ENCODE measurements around the gene HBP1. TPM values are rescaled to one million over a fixed set of nuclear protein-coding genes. Genes with fewer than 3 reads are reported as not detected.

The HBP1 gene
- total and polyA plus RNA-seq, 2 experiments from 2014 or later = 36.0 to 52.8 TPM

GRCh38 chr7:107171496-107171895 lies 2.7 kb downstream of the HBP1 start:
- Histone ChIP-seq H2AFZ (no peak overlapping the region), H3F3A (replicated peaks; ENCODE audit: low read depth) (no peaks in the 10 kb centered on the region), H3K27ac (ENCODE audit: low read depth) (no peak overlapping the region), H3K36me3 (ENCODE audit: insufficient read depth) (no peaks in the 10 kb centered on the region), H3K9me2 (ENCODE audit: insufficient read depth) (no peaks in the 10 kb centered on the region), H3K4me3 (no peak overlapping the region), H3K27me3 (ENCODE audit: insufficient read depth) (no peaks in the 10 kb centered on the region), H4K20me1 (replicated peaks; ENCODE audit: insufficient read depth) (no peaks in the 10 kb centered on the region), H3K4me1 (ENCODE audit: insufficient read depth) (peaks cover 24% of the 10 kb centered on the region), H3K79me2 (replicated peaks; ENCODE audit: insufficient read depth) (peaks cover 60% of the 10 kb centered on the region), H3K4me2 (no peak overlapping the region)
- TF ChIP-seq STAT1 (IDR thresholded peaks at IDR 0.05; ENCODE audit: unreplicated experiment) (no peak), ETS1 (IDR thresholded peaks at IDR 0.05) (no peak), POLR2AphosphoS5 (IDR thresholded peaks at IDR 0.05; ENCODE audit: low read depth) (no peak), EZH2phosphoT487 (IDR thresholded peaks at IDR 0.05; ENCODE audit: unreplicated experiment) (no peak), REST (IDR thresholded peaks at IDR 0.05; ENCODE audit: unreplicated experiment) (no peak), CREB1 (CRISPR knock-in tag; IDR thresholded peaks at IDR 0.05; ENCODE audit: low read depth) (no peak), JUNB (IDR thresholded peaks at IDR 0.05; ENCODE audit: unreplicated experiment) (no peak)
- Mint-ChIP-seq H3K4me1 (peaks cover 31% of the 10 kb centered on the region), H3K27me3 (ENCODE audit: insufficient read depth, low read depth, poor library complexity) (peaks cover 8% of the 10 kb centered on the region), H3K9me3 (no peaks in the 10 kb centered on the region), H3K4me3 (no peak overlapping the region), H3K36me3 (ENCODE audit: low read depth) (peaks cover 3% of the 10 kb centered on the region; the same call in 2 of the 3 replicates), H3K27ac (no peak overlapping the region)
- ATAC-seq (no peak), DNase-seq (ENCODE audit: low spot score) (no peak)

- peaks cover 69% of the 10 kb centered on the region for H3K79me2 ChIP-seq (replicated peaks; ENCODE audit: insufficient read depth)
- H3K4me1 ChIP-seq (ENCODE audit: insufficient read depth) = peaks cover 18% of the 10 kb centered on the region
- H2AFZ ChIP-seq = no peak overlapping the region
- no peaks in the 10 kb centered on the region for H3F3A ChIP-seq (replicated peaks; ENCODE audit: low read depth)
- H3K27ac Mint-ChIP-seq = peak overlapping the region; percentile 69
- H4K20me1 ChIP-seq (replicated peaks; ENCODE audit: insufficient read depth) = no peaks in the 10 kb centered on the region
- peaks cover 3% of the 10 kb centered on the region; the same call in 2 of the 3 replicates for H3K36me3 Mint-ChIP-seq (ENCODE audit: low read depth)
- ATAC-seq (no peak), DNase-seq (ENCODE audit: low spot score) (no peak)
- H3K4me3 Mint-ChIP-seq = no peak overlapping the region
- no peak overlapping the region for H3K4me3 ChIP-seq
- H3K27me3 Mint-ChIP-seq (ENCODE audit: insufficient read depth, low read depth, poor library complexity) = peaks cover 8% of the 10 kb centered on the region
- H3K4me1 Mint-ChIP-seq = peaks cover 24% of the 10 kb centered on the region
- no peaks in the 10 kb centered on the region for H3K9me3 Mint-ChIP-seq
- H3K27me3 ChIP-seq (ENCODE audit: insufficient read depth) = no peaks in the 10 kb centered on the region
- peak overlapping the region; percentile 11 for H3K27ac ChIP-seq (ENCODE audit: low read depth)
- peak overlapping the region; percentile 3; the same call in 1 of the 2 replicates for H3K4me2 ChIP-seq
- no peaks in the 10 kb centered on the region for H3K36me3 ChIP-seq (ENCODE audit: insufficient read depth)
- H3K9me2 ChIP-seq (ENCODE audit: insufficient read depth) = no peaks in the 10 kb centered on the region
- TF ChIP-seq EZH2phosphoT487 (IDR thresholded peaks at IDR 0.05; ENCODE audit: unreplicated experiment) = no peak
- TF ChIP-seq REST (IDR thresholded peaks at IDR 0.05; ENCODE audit: unreplicated experiment) = no peak
- no peak for TF ChIP-seq ZNF114 (CRISPR knock-in tag; IDR thresholded peaks at IDR 0.05)
- TF ChIP-seq CREB1 (CRISPR knock-in tag; IDR thresholded peaks at IDR 0.05; ENCODE audit: low read depth) = no peak
- no peak for TF ChIP-seq ETS1 (IDR thresholded peaks at IDR 0.05)
Observed at GRCh38 chr7:107172276-107173032, 3.7 kb downstream of the HBP1 start.
